Pancreas (tissue), 10 donors: ENCODE results near the gene RTEL1. TPM values are rescaled to one million over a fixed set of nuclear protein-coding genes. Genes with fewer than 3 reads are reported as not detected.

Experiments used
- ATAC-seq, 4 donors: fragments of 200-7000 bp; cut with Tn5 transposase; one replicate each; pipeline versions ENCODE4 v1.8.0 to v1.9.1; 2020; ENCODE audit warnings: mild to moderate bottlenecking in 4 of 4, moderate library complexity in 4 of 4
- DNase-seq, 6 donors: peaks; one replicate each; pipeline ENCODE4 v3.0.0-alpha.2; 2020
- FAIRE-seq: peaks from 2 replicates; lab custom pipeline; 2012; peaks lifted over from hg19 to GRCh38; lab: Jason Lieb, UNC
- H3K27ac ChIP-seq, 4 donors: fragments of 200-600 bp; sonication (generic); 1 replicate in 3 of 4; 2 replicates in 1 of 4; pipeline versions ENCODE4 v1.5.0 to v1.8.0; 2020
- H3K27me3 ChIP-seq, 4 donors: fragments of 200-600 bp; one replicate each; pipeline ENCODE4 v1.8.0; 2021
- H3K36me3 ChIP-seq, 3 donors: fragments of 200-600 bp; sonication (generic) in 1 of 3; one replicate each; pipeline versions ENCODE4 v1.5.0 to v1.8.0; 2020 to 2021
- H3K4me1 ChIP-seq, 3 donors: fragments of 200-600 bp; one replicate each; pipeline ENCODE4 v1.8.0; 2021
- H3K4me3 ChIP-seq, 4 donors: fragments of 200-600 bp; sonication (generic) in 2 of 4; one replicate each; pipeline versions ENCODE4 v1.5.0 to v1.8.0; 2020 to 2021
- H3K9me3 ChIP-seq, 4 donors: fragments of 200-600 bp; one replicate each; pipeline ENCODE4 v1.8.0; 2021
- CTCF ChIP-seq, 4 donors: fragments of 200-600 bp; sonication (generic) in 3 of 4; IDR thresholded peaks; one replicate each; pipeline versions ENCODE4 v1.5.0 to v1.8.0; 2021; ENCODE audit warnings: antibody characterized with exemption in 4 of 4
- WGBS, 2 donors: extraction: QIAGEN DNeasy Blood & Tissue Kit; methylation state at CpG; one replicate each; pipeline ENCODE4 v1.1.7; 2013; 5-methylcytosine and 5-hydroxymethylcytosine counted together
- intact Hi-C, 3 donors: fragments of 100-400 bp; cut with DNase I; formaldehyde crosslinking; loops; one replicate each; pipeline versions ENCODE4 v1.11.1 to v1.14.2; 2022
- polyA plus RNA-seq, 2 donors: library from polyadenylated mRNA; stranded (reverse); fragments of 200-250 nt; gene quantifications; one replicate each; pipeline ENCODE4 v1.2.3, GENCODE V29; 2013
- total RNA-seq, 6 donors: library from RNA; stranded (reverse); fragmentation: NEBNext Ultra II Directional in 4 of 6; extraction: Animal tissue kit (Norgen Biotek cat#: 25700) in 4 of 6; gene quantifications; one replicate each; pipeline versions ENCODE4 v1.2.1 to v1.2.4, GENCODE V29; 2021 to 2023
- donor health status: healthy with polysubstance abuse.
- donor health status: DM: no; HTN: no; CAD: no; lungs with moderate emphysema.
- donor health status: DM: no; HTN: no; CAD: no.
- donor health status: control.
- donor health status: control.
- donor health status: Bipolar disorder and iron deficiency.
- donor health status: DM: yes; HTN: yes; CAD: no.
- donor health status: DM: no; HTN: no; CAD: no.
- donor health status: DM: no; HTN: no; CAD: no.
- donor health status: DM: yes; HTN: yes; CAD: no.

The RTEL1 gene
- total and polyA plus RNA-seq, 8 donors: 10.5 to 36.6 (median 15.0) TPM

- TF ChIP-seq CTCF (IDR thresholded peaks at IDR 0.05): no peak
- no peak overlapping the region for H3K27ac ChIP-seq
- peak in 3 of 6 donors; percentile 45 to 80 (median 55) for DNase-seq
- no peak for FAIRE-seq
- H3K36me3 ChIP-seq: peaks cover 0 to 16% (median 0%) of the 10 kb centered on the region in 3 donors
- 93 to 94% methylated on average over 48 of the region's 48 CpGs for WGBS, 2 donors
- H3K27me3 ChIP-seq: no peaks in the 10 kb centered on the region
- intact Hi-C loops: no loop called here
- H3K4me3 ChIP-seq: no peak overlapping the region
- H3K9me3 ChIP-seq: no peaks in the 10 kb centered on the region
- peaks cover 9 to 17% (median 11%) of the 10 kb centered on the region in 3 donors for H3K4me1 ChIP-seq
- no peak for ATAC-seq
These were observed 77.1 kb downstream of the RTEL1 start for GRCh38 chr20:63734946-63735858.

DNA sequence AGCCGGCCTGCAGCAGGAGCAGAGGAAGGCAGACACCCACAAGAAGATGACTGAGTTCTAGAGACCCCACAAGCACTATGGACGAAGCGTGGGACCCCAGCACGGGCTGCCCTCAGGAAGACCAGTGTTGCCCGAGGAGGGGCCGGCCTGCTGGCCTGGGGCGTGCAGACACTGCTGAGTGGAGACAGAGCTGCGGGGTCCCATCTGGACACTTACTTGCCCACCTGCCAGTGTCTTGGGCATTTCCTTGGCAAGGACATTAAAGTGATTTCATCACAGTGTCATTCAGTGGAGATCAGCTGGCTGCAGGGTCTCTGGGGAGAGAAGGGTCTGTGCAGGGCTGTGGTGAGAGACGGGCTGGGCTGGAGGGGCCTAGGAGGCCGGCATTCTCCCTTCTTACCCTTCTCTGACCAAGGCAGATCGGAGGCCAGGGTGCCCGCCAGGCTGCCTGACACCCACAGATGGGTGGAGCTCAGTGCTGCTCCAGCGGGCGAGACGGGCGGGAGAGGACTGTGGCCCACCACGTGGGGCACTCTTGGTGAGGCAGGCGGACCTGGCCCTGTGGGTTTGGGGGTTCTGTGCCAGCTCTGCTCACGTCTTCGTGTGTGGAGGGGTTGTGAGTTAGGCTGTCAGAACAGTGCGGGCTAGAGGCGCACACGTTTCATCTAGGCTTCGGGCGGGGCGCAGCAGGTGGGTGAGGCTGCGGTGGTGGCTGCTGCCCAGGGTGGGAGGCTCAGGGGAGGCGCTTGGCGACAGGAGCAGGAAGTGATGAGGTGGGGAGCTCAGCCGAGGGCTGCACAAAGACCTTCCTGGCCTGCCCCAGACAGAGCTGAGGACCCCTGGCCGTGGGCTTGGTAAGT is 78.0 kb downstream of the RTEL1 start, which contains the start of gene LIME1:
Gene LIME1 (plus strand): TSS at position 806 of the 860 bp plus-strand sequence. CDS start 886 bp downstream, outside the sequence.
- Histone ChIP-seq H3K4me1 (peaks cover 11 to 17% (median 13%) of the 10 kb centered on the region in 3 donors), H3K9me3 (no peaks in the 10 kb centered on the region), H3K4me3 (peak within 1 kb of the TSS in 2 of 4 donors; percentile 58 to 63), H3K27me3 (no peaks in the 10 kb centered on the region), H3K36me3 (peaks cover 0 to 16% (median 0%) of the 10 kb centered on the region in 3 donors), H3K27ac (no peak within 1 kb of the TSS)
- ATAC-seq: no peak
- DNase-seq: peak in 3 of 6 donors; percentile 43 to 80 (median 62)
- intact Hi-C loops: no loop called here
- no peak for FAIRE-seq
- TF ChIP-seq CTCF (IDR thresholded peaks at IDR 0.05): no peak
- WGBS, 2 donors: 89 to 91% methylated on average over 30 to 31 of the region's 31 CpGs

DNA sequence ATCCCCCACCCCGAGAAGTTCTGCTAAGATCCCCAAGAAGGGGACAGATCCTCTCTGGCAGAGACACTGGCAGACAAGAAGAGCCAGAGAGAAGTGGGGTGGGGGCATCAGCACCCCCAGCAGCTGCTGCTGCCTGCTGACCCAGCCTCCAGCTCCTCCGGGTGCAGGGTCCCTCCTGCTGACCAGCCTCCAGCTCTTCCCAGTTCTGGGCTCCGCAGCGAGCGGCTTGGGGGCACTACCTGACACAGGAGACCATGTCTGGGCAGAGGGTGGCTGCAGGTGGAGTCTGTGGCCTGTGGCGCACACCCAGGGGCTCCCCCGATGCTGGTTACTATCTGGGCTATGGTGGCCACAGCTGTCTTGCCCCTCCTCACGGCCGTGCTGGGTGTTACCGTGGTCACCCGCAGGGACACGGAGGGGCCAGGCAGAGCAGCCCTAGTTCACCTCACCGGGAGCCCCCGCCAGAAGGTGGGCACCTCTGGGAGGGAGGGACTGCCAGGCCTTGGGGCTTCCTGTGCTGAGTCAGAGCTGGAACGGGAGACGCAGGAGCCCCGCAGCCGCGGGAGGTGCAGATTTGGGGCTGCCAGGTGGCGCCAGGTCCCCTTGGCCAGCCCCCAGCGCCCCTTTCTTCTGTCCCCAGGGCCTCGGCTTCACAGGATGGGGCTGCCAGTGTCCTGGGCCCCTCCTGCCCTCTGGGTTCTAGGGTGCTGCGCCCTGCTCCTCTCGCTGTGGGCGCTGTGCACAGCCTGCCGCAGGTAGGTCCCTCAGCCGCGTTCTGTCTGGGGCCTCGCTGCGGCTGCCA is 79.0 kb downstream of the RTEL1 start:
- FAIRE-seq (no peak), DNase-seq (peak in 4 of 6 donors; percentile 33 to 84 (median 59)), ATAC-seq (no peak)
- intact Hi-C loops: no loop called here
- 40 to 50% methylated on average over 29 to 30 of the region's 30 CpGs for WGBS, 2 donors
- Histone ChIP-seq H3K9me3 (no peaks in the 10 kb centered on the region), H3K4me3 (peak overlapping the region in 2 of 4 donors; percentile 58 to 63), H3K27ac (no peak overlapping the region), H3K4me1 (peaks cover 15 to 27% (median 15%) of the 10 kb centered on the region in 3 donors), H3K27me3 (no peaks in the 10 kb centered on the region), H3K36me3 (peaks cover 0 to 16% (median 0%) of the 10 kb centered on the region in 3 donors)
- TF ChIP-seq CTCF (IDR thresholded peaks at IDR 0.05): no peak

DNA sequence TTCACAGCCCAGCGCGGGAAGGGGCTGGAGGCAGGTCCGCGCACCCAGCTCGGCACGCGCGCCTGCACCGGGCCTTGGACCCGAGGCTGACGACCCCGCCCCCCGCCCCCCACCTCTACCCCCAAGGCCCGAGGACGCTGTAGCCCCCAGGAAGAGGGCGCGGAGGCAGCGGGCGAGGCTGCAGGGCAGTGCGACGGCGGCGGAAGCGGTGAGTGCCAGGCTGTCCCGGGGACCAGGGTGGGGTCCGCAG is 79.5 kb downstream of the RTEL1 start:
- WGBS, 2 donors: 12 to 15% methylated on average over 25 to 26 of the region's 26 CpGs
- FAIRE-seq: no peak
- Histone ChIP-seq H3K27me3 (no peaks in the 10 kb centered on the region), H3K4me3 (peak overlapping the region in 2 of 4 donors; percentile 58 to 63), H3K4me1 (peaks cover 15 to 27% (median 15%) of the 10 kb centered on the region in 3 donors), H3K27ac (no peak overlapping the region), H3K9me3 (no peaks in the 10 kb centered on the region), H3K36me3 (peaks cover 0 to 21% (median under 1%) of the 10 kb centered on the region in 3 donors)
- intact Hi-C loops: no loop called here
- ATAC-seq: no peak
- DNase-seq: peak in 2 of 6 donors; percentile 67 to 84
- no peak for TF ChIP-seq CTCF (IDR thresholded peaks at IDR 0.05)
